GM13977 (cell line): ENCODE measurements around the gene PTPN14.

Experiments used
- DNase-seq: peaks from one replicate; pipeline ENCODE4 v3.0.0; 2012; ENCODE audit warnings: low spot score
- CTCF ChIP-seq: IDR thresholded peaks from 2 replicates; pipeline ENCODE4 v1.5.1; 2012; ENCODE audit warnings: mild to moderate bottlenecking, control low read depth; ENCODE audit not compliant: insufficient read depth; ENCODE audit errors: extremely low read depth, missing control alignments
- in situ Hi-C: fragments of 300-500 bp; cut with MboI; formaldehyde crosslinking; loops from one replicate; pipeline ENCODE4 v1.12.0; 2022; ENCODE audit warnings: low sequenced_read_pairs, low pct_unique_long_range_greater_than_20kb, mixed read lengths, inconsistent platforms; ENCODE audit not compliant: unreplicated experiment

Gene PTPN14

GRCh38 chr1:214344897-214345296 is 206.5 kb downstream of the PTPN14 start:
- DNase-seq: no peak
- TF ChIP-seq CTCF: no peak
- in situ Hi-C loops: no loop called here

DNA sequence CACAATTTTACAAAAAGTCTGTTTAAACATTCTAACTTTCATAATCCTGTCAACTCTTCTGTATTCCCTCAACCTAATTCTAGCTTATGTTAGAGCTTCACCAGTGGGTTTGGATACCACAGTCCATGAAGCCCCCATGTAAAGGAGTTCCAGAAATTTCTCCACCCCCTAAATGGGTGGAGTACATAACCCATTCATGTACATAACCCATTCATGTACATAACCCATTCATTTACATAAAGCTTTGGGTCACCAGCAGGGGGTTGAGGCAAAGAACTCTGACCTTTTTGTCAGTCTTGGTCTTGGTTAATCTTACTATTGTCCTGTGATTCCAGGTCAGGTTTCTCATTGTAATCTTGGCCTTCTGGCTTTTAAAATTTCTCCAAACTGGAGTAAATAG is 208.9 kb downstream of the PTPN14 start:
- in situ Hi-C loops: no loop called here
- TF ChIP-seq CTCF: no peak
- no peak for DNase-seq

- in situ Hi-C loops: no loop called here
- no peak for DNase-seq
- TF ChIP-seq CTCF: no peak
Observed at GRCh38 chr1:214341932-214342331, 209.5 kb downstream of the PTPN14 start.

DNA sequence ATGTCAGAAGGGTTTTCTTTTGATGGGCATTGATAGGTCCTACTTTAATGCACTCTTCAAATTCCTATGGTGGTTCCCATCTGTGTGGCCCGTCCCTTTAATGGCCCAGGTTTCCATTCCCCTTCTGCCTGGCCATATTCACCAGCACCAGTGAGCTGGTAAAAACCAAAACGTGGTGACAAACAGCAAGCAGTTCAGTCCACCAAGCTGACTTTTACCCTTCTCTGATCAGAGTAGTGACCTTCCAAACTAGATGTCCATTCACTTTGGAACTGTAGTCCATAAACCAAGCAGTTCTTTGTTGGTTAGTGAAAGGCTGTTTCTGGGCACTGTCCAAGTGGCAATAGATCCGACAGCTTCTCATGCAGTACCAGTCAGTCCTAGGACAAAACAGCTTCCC is 209.9 kb downstream of the PTPN14 start:
- no peak for DNase-seq
- in situ Hi-C loops: no loop called here
- no peak for TF ChIP-seq CTCF

GRCh38 chr1:214338212-214338611 is 213.2 kb downstream of the PTPN14 start:
- DNase-seq: no peak
- no peak for TF ChIP-seq CTCF
- in situ Hi-C loops: loop anchor here (10.0 kb wide), 1 partner anchor 247 kb away; no protein-coding TSS in a partner anchor

- no peak for DNase-seq
- TF ChIP-seq CTCF: no peak
- in situ Hi-C loops: loop anchor here (10.0 kb wide), 1 partner anchor 247 kb away; no protein-coding TSS in a partner anchor
Observed at GRCh38 chr1:214337511-214337910, 213.9 kb downstream of the PTPN14 start.

DNA sequence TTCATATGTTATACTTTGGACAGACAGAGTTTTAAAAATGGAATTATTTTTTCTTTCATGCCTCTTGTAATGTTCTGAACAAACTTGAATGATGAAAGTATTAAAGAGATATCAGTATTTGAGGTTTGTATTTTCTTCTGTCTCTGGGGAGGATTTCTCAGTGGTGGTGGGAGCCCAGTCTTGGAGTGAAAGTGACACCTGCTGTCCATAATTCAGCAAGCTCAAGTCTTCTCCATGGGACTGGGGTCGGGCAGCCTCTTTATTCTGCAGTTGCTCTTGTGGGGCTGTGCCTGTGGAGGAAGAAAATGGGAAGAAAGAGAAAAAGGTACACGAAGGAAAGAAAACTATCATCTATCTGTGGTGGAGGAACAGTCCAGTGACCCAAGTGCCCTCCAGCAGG is 214.4 kb downstream of the PTPN14 start:
- in situ Hi-C loops: loop anchor here (10.0 kb wide), 1 partner anchor 248 kb away; no protein-coding TSS in a partner anchor
- no peak for DNase-seq
- TF ChIP-seq CTCF: no peak
